GM18498 (cell line): ENCODE data around the gene GNGT1.

Source experiments
- ATAC-seq: cut with Tn5 transposase; IDR thresholded peaks from one replicate; pipeline ENCODE4 v1.9.1; 2021; ENCODE audit warnings: mild to moderate bottlenecking, moderate library complexity; ENCODE audit not compliant: unreplicated experiment

GNGT1 gene

GRCh38 chr7:93938293-93938692 is 31.9 kb downstream of the GNGT1 start:
- no peak for ATAC-seq

GRCh38 chr7:93941945-93942344 is 35.6 kb downstream of the GNGT1 start:
- no peak for ATAC-seq

- no peak for ATAC-seq
These were observed 37.6 kb downstream of the GNGT1 start for GRCh38 chr7:93943816-93944540.

GRCh38 chr7:93944673-93945072 is 38.3 kb downstream of the GNGT1 start:
- ATAC-seq, result no peak

GRCh38 chr7:93945083-93945482 is 38.7 kb downstream of the GNGT1 start:
- no peak for ATAC-seq

DNA sequence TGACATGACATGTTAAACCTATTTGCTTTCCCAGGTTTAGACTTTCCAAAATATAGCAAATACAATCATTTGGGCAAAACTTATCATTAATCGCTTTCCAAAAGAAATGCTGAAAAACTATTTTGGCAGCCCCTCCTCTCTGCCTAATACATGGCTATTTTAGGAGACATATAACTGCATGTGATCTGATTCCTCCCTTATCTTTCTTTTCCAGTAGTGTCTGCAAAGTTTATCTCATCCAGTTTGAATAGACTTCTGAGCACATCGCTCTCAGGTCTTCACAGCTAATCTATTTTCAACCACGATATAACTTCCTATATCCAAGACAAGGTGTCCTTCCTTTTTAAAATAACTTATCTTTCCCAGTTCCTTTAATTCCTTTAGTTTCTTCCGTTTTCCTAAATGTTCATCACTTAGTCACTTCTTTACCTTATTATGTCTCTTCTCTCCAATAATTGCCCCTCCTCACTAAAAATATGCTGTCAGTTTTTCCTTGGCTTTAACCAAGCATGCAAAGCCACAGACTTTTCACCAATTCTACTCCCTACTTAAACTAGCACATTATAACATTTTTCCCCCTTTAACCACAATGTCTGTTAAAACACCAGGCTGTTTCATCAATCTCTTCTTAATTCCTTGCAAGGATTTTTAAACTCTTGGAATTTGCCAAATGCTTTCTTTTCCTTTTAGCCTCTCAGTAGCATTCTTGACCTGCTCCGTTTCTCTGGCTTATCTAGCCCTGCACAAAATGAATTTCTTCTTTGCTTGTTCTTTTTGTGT is 39.6 kb downstream of the GNGT1 start:
- no peak for ATAC-seq

- ATAC-seq, result no peak
These were observed 41.7 kb downstream of the GNGT1 start for GRCh38 chr7:93948106-93948505.

DNA sequence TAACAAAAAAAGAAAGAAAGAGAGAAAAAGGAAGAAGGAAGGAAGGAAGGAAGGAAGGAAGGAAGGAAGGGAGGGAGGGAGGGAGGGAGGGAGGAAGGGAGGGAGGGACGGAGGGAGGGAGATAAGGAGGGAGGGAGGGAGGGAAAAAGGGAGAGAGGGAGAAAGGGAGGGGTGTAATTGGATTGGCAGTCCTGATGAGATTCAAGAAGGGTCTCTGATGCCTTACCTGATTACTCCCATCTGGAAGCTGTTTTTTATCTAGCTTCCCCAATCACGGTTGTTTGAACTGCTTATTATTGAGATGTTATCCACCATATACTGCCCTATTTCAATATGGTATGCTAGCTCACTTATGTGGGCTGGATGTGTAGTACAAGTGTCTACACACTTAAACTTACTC is 42.5 kb downstream of the GNGT1 start:
- no peak for ATAC-seq

DNA sequence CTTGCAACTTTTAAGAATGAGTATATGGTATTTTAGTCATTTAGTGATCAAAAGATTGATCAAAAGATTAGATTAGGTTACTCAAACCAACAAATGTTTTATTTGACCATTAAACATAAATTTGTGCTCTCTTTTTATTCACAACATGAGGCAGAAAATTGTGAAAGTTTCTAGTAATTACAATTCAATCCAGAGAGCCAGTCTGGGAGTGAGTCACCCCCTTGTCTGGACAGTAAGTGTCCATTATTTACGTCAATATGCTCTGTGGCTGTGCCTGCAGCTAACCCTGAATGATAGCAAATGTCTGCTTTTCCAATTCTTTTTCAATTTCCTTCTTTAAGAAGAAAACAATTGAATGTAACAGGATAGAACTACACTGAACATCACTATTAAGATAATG is 43.1 kb downstream of the GNGT1 start:
- ATAC-seq, result no peak

DNA sequence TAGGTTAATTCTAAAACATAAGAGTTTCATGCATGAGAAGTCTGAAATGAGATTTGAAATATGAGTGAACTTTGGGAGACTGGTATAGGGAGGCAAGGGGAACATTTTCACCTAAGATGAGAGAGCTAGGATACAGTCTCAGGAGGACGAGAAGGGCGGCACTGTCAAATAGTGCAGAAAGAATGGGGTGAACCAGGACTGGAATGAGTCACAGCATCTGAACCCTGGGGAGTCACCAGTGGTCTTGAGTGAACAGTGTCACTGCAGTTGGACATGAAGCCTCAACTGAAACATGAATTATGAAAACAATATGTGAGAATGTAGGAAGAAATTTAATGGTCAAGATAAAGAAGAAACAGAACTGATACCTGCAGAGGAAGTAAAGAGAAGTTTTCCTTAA is 48.9 kb downstream of the GNGT1 start:
- ATAC-seq, result peak; percentile 68

GRCh38 chr7:93957767-93958166 is 51.4 kb downstream of the GNGT1 start:
- ATAC-seq, result peak; percentile 78

GRCh38 chr7:93958216-93958615 is 51.8 kb downstream of the GNGT1 start:
- no peak for ATAC-seq

- no peak for ATAC-seq
These were observed 52.3 kb downstream of the GNGT1 start for GRCh38 chr7:93958651-93959050.
